Right lobe of liver (tissue), 4 donors: ENCODE data around the gene PBX4.
A peak's percentile ranks its signal among the peaks of the same experiment; 100 is the strongest.

Experiments used
- POLR2A ChIP-seq: fragments of 450-650 bp; IDR thresholded peaks from one replicate; pipeline ENCODE4 v1.6.1; 2017; ENCODE audit warnings: antibody characterized with exemption, mild to moderate bottlenecking
- TF ChIP-seq, protein P1 (sequence below), 4 donors: fragments of 200-600 bp in 3 of 4; fragments of 450-650 bp in 1 of 4; IDR thresholded peaks; one replicate each; pipeline versions ENCODE4 v1.5.1 to v1.8.0; 2016 to 2022; ENCODE audit warnings: antibody characterized with exemption in 4 of 4, mild to moderate bottlenecking in 2 of 4
- donor health status: DM: no; HTN: no; CAD: no.
- donor health status: DM: no; HTN: no; CAD: no.
- donor health status: DM: no; HTN: yes; CAD: no.

GRCh38 chr19:19663256-19664120, 45.0 kb upstream of the PBX4 start, which contains the start of gene ATP13A1:
- TF ChIP-seq, protein P1, sequence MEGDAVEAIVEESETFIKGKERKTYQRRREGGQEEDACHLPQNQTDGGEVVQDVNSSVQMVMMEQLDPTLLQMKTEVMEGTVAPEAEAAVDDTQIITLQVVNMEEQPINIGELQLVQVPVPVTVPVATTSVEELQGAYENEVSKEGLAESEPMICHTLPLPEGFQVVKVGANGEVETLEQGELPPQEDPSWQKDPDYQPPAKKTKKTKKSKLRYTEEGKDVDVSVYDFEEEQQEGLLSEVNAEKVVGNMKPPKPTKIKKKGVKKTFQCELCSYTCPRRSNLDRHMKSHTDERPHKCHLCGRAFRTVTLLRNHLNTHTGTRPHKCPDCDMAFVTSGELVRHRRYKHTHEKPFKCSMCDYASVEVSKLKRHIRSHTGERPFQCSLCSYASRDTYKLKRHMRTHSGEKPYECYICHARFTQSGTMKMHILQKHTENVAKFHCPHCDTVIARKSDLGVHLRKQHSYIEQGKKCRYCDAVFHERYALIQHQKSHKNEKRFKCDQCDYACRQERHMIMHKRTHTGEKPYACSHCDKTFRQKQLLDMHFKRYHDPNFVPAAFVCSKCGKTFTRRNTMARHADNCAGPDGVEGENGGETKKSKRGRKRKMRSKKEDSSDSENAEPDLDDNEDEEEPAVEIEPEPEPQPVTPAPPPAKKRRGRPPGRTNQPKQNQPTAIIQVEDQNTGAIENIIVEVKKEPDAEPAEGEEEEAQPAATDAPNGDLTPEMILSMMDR (IDR thresholded peaks at IDR 0.05): peak in 2 of 4 donors; percentile 5 to 27
- peak; percentile 77 for TF ChIP-seq POLR2A
